SK-N-DZ (cell line): Measurements from ENCODE around the gene TXNDC8.
A peak's percentile ranks its signal among the peaks of the same experiment; 100 is the strongest.

Source experiments
- DNase-seq: peaks from one replicate; pipeline ENCODE4 v3.0.0-alpha.2; 2015; ENCODE audit warnings: low spot score
- small RNA-seq, 2 experiments: library from RNA; depleted of rRNA; stranded (forward); fragments of <200 nt; gene quantifications; one replicate each; pipeline ENCODE3, GENCODE V24; 2014

TXNDC8 gene

GRCh38 chr9:110282018-110282738 lies 55.5 kb downstream of the TXNDC8 start:
- DNase-seq, result no peak

- no peak for DNase-seq
Observed at GRCh38 chr9:110278080-110278707, 59.5 kb downstream of the TXNDC8 start.

DNA sequence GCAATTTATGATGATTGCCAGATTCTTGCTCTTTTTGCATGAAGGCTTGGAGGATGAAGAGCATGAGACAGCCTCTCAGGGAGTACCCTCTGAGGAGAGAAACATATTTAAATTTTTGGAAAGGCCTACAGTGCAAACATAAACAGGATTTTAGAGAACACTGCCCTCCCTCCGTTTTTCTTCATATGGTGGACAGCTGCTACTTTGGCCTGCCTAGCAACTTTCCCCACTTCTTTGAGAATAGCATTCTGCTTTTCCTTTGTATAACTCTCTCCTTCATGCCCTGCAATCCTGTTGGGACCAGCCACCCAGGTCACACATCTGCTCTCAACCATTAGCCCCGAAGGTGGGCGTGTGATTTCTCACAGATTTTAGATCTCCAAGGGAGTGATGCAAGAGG lies 60.9 kb downstream of the TXNDC8 start:
- no peak for DNase-seq

DNA sequence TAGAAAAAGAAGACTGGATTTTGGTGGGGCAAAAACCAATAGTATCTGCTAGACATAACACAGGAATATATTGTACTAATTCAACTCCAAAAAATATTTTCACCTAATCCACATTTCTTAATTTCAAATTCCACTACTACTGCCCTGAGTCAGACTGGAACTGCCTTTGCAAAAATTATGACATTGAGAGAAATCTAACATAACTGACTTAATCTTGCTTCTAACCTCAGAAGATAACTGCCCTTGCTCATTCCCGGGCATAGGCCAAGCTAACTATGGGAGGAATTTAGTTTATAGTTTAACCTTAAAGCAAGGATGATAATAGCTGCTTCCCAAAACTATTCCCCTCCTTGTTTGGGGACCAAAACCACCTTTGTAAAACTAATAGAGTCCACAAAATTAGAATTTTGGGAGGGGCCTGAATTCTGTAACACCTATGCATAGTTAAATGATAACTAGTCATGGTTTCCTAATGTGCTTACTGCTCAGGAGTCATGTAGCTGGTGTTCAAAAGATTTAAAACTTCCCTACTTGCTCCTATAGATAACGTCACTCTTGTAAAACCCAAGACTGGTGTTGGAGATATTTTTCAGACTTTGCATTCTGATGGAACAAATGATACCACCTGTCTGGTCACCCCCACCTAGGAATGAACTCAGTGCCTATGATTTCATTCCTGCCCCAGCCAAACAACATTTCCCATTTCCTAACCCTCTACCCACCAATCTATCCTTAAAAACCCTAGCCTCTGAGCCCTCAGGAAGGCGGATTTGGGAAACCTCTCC lies 67.3 kb downstream of the TXNDC8 start:
- DNase-seq, result no peak

DNA sequence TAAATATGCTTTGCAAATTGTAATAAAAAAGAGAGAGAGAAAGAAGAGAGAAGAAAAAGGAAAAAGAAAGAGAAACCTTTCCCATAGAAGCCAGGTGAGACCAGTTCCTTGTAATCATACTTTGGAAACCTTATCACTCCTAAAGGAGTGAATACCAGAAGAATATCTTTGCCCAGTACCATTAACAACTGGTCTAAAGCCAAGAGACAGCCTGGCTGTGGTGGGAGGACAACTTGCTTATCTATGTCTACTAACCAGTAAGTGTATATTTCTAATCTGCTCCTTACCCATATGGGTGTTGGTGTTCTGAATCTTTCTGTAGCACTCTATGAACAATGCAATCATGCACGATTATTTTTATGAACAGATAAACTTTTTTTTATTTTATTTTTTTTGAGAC lies 70.9 kb downstream of the TXNDC8 start:
- DNase-seq, result no peak

DNA sequence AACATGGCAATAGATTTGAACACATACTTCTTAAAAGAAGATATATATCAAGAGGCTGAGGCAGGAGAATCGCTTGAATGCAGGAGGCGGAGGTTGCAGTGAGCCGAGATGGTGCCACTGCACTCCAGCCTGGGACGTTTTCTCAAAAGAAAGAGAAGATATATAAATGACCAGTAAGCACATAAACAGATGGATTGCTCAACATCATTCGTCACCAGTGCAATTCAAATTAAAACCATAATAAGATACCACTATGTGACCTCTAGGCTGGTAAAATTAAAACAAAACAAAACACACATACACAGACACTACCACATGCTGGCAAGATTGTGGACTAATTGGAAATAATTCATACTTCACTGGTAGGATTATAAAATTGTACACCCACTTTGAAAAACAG lies 76.0 kb downstream of the TXNDC8 start:
- DNase-seq, result no peak

GRCh38 chr9:110260911-110261310 lies 76.8 kb downstream of the TXNDC8 start:
- no peak for DNase-seq

GRCh38 chr9:110259566-110259965 lies 78.1 kb downstream of the TXNDC8 start:
- DNase-seq, result no peak

- no peak for DNase-seq
Observed at GRCh38 chr9:110258690-110259091, 79.0 kb downstream of the TXNDC8 start.

DNA sequence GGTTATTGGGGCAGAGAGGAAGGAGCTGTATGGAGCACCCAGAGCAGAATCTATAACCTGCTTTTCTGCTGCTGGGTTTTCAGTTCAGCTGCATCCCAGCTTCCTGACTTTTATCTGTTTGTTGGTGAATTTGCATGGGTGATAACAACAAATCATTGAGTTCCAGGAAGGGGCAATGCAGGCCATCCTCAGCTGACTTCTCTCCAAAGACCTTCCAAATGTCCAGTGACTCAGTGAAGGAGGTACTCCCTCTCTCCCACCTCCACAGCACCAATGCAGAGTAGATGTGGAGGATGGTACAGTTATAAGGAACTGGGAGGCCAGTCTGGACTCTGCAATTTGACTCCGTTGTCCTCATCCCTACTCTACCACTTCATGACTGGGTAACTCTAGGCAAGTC lies 79.7 kb downstream of the TXNDC8 start:
- no peak for DNase-seq

GRCh38 chr9:110257097-110257841 lies 80.4 kb downstream of the TXNDC8 start:
- DNase-seq, result peak; percentile 12

GRCh38 chr9:110256380-110257096 lies 81.1 kb downstream of the TXNDC8 start, which contains the start of gene TXN:
TXN (minus strand) TSS chr9:110256507; CDS start chr9:110256435, 72 bp downstream.
- peak; percentile 85 for DNase-seq

DNA sequence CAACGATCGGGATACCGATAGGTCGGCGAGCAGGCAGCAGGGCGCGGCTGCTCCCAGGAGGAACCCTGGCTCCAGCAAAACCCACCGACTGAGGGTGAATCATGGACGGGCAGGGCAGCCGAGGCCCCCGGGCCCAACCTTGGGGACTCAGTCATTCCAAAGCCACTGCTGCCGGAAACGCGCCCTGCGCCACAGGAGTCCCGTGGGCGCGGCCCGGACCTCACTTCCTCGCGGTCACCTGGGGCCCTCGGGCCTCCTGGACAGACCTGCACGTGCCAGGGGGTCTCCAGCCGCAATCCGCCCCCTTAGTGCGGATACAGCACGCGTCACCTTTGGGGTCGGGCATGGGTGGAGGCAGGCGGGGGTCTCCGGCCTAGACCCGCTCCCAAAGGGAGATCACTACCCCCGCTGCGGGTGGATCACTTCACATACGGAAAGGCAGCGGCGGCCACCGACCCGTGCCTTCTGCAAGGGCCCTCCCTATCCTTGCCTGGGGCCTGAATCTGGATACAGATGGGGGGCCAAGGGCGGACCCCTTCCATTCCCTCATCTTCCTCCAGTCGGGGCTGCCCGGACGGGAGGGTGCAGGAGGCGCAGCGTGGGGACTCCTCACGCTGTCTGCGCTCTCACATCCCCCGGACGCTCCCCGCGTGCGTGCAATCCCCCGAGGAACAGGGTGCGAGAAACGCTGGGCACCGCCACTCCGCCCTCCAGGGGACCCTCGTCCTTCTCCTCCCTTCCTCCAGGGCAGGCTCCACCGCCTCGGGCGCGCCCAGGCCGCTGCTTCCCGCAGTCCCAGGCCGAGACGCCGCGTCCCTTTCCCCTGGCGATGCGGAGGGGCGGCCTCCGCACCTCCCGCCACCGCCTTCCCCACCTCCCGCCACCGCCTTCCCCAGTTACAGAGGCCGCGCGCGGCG lies 81.9 kb downstream of the TXNDC8 start:
- peak; percentile 35 for DNase-seq

DNA sequence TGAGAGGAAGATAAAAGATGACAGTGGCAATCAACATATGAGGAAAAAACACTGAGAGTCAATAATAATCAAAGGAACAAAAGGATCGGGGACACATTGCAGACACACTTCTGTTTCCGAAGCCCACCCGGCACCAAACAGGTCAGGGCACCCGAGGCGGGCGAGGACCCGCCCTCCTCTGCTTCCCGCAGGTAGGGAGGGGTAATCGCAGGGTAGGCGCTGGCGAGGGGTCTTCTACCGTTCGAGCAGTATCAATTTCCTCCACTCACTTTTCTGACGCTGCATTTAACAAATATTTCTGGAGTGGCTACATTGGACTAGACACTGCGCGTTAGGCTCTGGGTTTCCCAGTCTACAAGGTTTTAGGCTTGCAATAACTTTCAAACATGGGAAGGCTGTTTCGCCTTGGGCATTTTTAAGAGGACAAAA lies 82.6 kb downstream of the TXNDC8 start:
- peak; percentile 16 for DNase-seq

DNA sequence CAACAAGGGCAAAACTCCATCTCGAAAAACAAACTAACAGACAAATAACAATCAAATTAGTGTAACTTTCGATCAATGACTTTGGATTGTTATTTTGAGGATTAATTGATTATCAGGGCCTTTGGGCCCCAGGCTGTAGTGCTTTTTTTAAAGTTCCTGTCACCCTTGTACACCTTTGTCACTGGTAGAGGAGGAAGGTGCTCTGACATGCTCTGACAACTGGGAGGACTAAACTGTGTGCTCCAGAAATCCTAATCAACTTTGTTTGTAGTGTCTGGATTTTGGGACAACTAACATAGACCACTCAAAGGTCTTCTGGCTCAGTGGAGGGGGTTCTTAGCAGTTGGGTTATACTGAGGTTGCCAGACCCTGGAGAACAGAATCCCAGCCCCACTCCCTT lies 83.2 kb downstream of the TXNDC8 start:
- no peak for DNase-seq

Small RNAs within 50 kb of the gene (small RNA-seq; reads per million reads assigned to genes)
- 0 reads per million in 2 experiments for gene RNU6-1039P
